ENCODE results near the gene PTPRN2. TPM values are rescaled to one million over a fixed set of nuclear protein-coding genes. Genes with fewer than 3 reads are reported as not detected.

PTPRN2 gene
- total and polyA plus RNA-seq, 7 donors = 3.2 to 7.1 (median 5.5) TPM

DNA sequence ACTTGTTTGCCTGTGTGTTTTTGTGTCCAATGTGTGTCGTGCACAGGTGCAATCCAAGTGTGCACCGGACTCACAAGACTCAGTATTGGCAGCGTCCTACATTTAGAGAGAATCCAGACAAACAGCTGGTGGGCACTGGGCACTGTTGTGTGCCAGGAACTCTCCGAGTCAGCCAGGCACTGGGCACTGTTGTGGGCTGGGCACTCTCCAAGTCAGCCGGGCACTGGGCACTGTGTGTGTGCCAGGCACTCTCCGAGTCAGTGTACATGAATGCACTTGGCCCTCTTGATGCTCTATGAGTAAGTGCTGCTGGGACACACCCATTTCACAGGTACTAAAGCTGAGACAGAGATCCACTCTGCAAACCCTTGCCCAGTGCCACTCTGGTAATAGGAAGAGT lies 303.5 kb downstream of the PTPRN2 start:
- no peaks in the 10 kb centered on the region for H3K27me3 ChIP-seq
- peak; percentile 40 for DNase-seq
- intact Hi-C loops (cut with DNase I) = no loop called here
- WGBS, 2 donors = 86 to 89% methylated on average over 6 of the region's 6 CpGs
- peaks cover 0 to 5% (median 1%) of the 10 kb centered on the region in 4 donors for H3K9me3 ChIP-seq
- H3K36me3 ChIP-seq = no peaks in the 10 kb centered on the region
- no peaks in the 10 kb centered on the region for H3K4me1 ChIP-seq
- TF ChIP-seq, protein P1, sequence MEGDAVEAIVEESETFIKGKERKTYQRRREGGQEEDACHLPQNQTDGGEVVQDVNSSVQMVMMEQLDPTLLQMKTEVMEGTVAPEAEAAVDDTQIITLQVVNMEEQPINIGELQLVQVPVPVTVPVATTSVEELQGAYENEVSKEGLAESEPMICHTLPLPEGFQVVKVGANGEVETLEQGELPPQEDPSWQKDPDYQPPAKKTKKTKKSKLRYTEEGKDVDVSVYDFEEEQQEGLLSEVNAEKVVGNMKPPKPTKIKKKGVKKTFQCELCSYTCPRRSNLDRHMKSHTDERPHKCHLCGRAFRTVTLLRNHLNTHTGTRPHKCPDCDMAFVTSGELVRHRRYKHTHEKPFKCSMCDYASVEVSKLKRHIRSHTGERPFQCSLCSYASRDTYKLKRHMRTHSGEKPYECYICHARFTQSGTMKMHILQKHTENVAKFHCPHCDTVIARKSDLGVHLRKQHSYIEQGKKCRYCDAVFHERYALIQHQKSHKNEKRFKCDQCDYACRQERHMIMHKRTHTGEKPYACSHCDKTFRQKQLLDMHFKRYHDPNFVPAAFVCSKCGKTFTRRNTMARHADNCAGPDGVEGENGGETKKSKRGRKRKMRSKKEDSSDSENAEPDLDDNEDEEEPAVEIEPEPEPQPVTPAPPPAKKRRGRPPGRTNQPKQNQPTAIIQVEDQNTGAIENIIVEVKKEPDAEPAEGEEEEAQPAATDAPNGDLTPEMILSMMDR (IDR thresholded peaks at IDR 0.05) = no peak
- TF ChIP-seq EP300 (IDR thresholded peaks at IDR 0.05) (no peak), POLR2AphosphoS5 (IDR thresholded peaks at IDR 0.05) (no peak), POLR2A (IDR thresholded peaks at IDR 0.05) (no peak)
- H3K27ac ChIP-seq = no peak overlapping the region
- H3K4me3 ChIP-seq = no peak overlapping the region

DNA sequence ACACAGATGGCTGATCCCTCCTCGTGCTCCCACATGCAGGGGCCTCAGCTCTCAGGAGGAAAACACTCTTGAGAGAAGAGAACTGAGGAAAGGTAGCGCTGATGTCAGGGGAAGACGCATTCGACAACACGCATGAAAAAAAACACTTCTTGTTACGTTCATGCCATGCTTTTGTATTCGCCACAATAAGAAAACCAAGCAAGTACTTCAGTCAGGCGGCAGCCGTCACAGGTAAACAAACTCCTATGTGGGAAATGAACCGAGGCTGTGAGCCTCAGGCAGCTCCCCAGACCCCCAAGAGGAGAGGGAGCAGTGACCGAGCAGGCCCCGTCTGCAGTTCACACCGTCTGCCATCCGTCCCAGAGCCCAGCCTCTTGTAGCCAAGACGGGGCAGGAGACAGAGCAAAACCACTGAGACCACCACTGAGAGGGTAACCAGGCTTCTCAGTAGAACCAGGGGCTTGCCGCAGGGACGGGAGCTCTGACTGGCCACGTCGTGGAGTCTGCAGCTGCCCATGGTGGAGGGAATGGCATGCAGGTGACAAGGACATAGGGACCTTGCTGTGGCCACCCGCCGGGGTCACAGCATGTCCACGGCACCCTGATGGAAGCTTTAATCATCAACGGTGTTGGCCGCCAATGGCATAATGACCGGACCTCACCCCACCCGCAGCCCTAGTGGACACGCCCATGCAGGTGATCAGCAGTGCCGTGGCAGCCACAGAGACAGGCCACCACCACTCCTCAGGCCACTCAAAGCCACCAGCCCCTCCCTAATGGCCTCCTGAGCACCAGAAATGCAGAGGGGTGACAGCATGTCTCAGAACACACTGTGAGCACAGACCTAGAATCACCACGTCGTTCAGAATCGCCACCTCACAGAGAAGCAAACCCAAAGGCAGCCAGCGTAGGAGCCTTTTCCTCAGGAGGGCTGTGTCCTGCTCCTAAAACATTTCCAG lies 304.3 kb downstream of the PTPRN2 start:
- Histone ChIP-seq H3K27ac (no peak overlapping the region), H3K27me3 (no peaks in the 10 kb centered on the region), H3K4me1 (no peaks in the 10 kb centered on the region), H3K9me3 (peaks cover 0 to 2% (median 0%) of the 10 kb centered on the region in 4 donors), H3K4me3 (no peak overlapping the region), H3K36me3 (no peaks in the 10 kb centered on the region)
- peak; percentile 49 for DNase-seq
- WGBS, 2 donors = 81 to 88% methylated on average over 32 of the region's 32 CpGs
- intact Hi-C loops (cut with DNase I) = no loop called here
- TF ChIP-seq POLR2AphosphoS5 (IDR thresholded peaks at IDR 0.05) = no peak
- no peak for TF ChIP-seq EP300 (IDR thresholded peaks at IDR 0.05)
- TF ChIP-seq POLR2A (IDR thresholded peaks at IDR 0.05) = no peak
- TF ChIP-seq, protein P1 (IDR thresholded peaks at IDR 0.05) = no peak

GRCh38 chr7:158282461-158283001 lies 305.1 kb downstream of the PTPRN2 start:
- 86 to 88% methylated on average over 24 of the region's 24 CpGs for WGBS, 2 donors
- no peaks in the 10 kb centered on the region for H3K27me3 ChIP-seq
- peak; percentile 48 for DNase-seq
- H3K4me3 ChIP-seq = no peak overlapping the region
- TF ChIP-seq EP300 (IDR thresholded peaks at IDR 0.05) (no peak), POLR2A (IDR thresholded peaks at IDR 0.05) (no peak), POLR2AphosphoS5 (IDR thresholded peaks at IDR 0.05) (no peak)
- TF ChIP-seq, protein P1 (IDR thresholded peaks at IDR 0.05) = no peak
- H3K36me3 ChIP-seq = no peaks in the 10 kb centered on the region
- H3K4me1 ChIP-seq = no peaks in the 10 kb centered on the region
- peaks cover 0 to 2% (median 0%) of the 10 kb centered on the region in 4 donors for H3K9me3 ChIP-seq
- H3K27ac ChIP-seq = no peak overlapping the region
- intact Hi-C loops (cut with DNase I) = no loop called here

DNA sequence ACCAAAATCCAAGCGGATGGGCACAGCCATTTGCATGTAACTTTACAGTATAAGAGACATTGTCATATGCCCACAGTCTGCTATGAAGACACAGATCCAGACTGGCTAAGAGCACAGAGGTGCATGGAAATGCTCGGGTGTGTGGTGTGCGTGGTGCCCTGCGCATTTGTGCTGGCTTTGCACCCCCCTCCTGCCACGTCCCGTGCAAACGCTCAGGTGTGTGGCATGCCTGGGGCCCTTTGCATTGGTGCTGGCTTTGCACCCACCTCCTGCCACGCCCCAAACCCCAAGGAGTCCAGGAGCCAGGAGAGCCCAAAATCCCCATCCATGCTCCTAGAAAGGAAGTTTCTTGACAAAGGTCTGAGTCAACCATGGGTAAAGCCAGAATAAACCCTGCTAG lies 306.2 kb downstream of the PTPRN2 start:
- H3K9me3 ChIP-seq = no peaks in the 10 kb centered on the region
- H3K4me1 ChIP-seq = no peaks in the 10 kb centered on the region
- DNase-seq = peak; percentile 49
- H3K36me3 ChIP-seq = no peaks in the 10 kb centered on the region
- TF ChIP-seq, protein P1 (IDR thresholded peaks at IDR 0.05) = no peak
- no peak for TF ChIP-seq POLR2A (IDR thresholded peaks at IDR 0.05)
- TF ChIP-seq POLR2AphosphoS5 (IDR thresholded peaks at IDR 0.05) = no peak
- no peak overlapping the region for H3K27ac ChIP-seq
- WGBS, 2 donors = 88 to 89% methylated on average over 8 of the region's 8 CpGs
- no peak overlapping the region for H3K4me3 ChIP-seq
- intact Hi-C loops (cut with DNase I) = no loop called here
- H3K27me3 ChIP-seq = no peaks in the 10 kb centered on the region

All from sigmoid colon (tissue), 7 donors.